HG02798 (cell line): Measurements from ENCODE around the gene CES2.
"Not testable (repeated sequence)": the region's sequence is repeated elsewhere in the genome, so short reads cannot be mapped to it uniquely, and the experiment has no call there.

Source experiments
- ATAC-seq: cut with Tn5 transposase; IDR thresholded peaks from one replicate; pipeline ENCODE4 v1.9.1; 2021; ENCODE audit warnings: mild to moderate bottlenecking; ENCODE audit not compliant: unreplicated experiment, poor library complexity

CES2 gene

GRCh38 chr16:66950971-66951790 is 15.9 kb downstream of the CES2 start:
- ATAC-seq = no peak

- no peak for ATAC-seq
Observed at GRCh38 chr16:66952430-66953110, 17.3 kb downstream of the CES2 start.

GRCh38 chr16:66953462-66954096 is 18.3 kb downstream of the CES2 start:
- no peak for ATAC-seq

GRCh38 chr16:66954097-66954659 is 18.9 kb downstream of the CES2 start:
- no peak for ATAC-seq

GRCh38 chr16:66955363-66956153 is 20.2 kb downstream of the CES2 start:
- not testable (repeated sequence) for ATAC-seq

GRCh38 chr16:66956154-66956457 is 20.8 kb downstream of the CES2 start:
- ATAC-seq = not testable (repeated sequence)

GRCh38 chr16:66958857-66959703 is 23.8 kb downstream of the CES2 start:
- no peak for ATAC-seq

- ATAC-seq = no peak
Observed at GRCh38 chr16:66959704-66960161, 24.4 kb downstream of the CES2 start.

- no peak for ATAC-seq
Observed at GRCh38 chr16:66960270-66960669, 25.0 kb downstream of the CES2 start.

GRCh38 chr16:66961065-66961744 is 25.9 kb downstream of the CES2 start, which contains the start of gene CES3:
Gene CES3 (plus strand): TSS chr16:66961266. CDS start chr16:66961308, 42 bp downstream.
- peak; percentile 81 for ATAC-seq

GRCh38 chr16:66961914-66962313 is 26.6 kb downstream of the CES2 start:
- no peak for ATAC-seq

- no peak for ATAC-seq
Observed at GRCh38 chr16:66964049-66964448, 28.7 kb downstream of the CES2 start.

GRCh38 chr16:66968847-66969246 is 33.5 kb downstream of the CES2 start:
- no peak for ATAC-seq

GRCh38 chr16:66970775-66971720 is 35.7 kb downstream of the CES2 start:
- no peak for ATAC-seq

- ATAC-seq = no peak
Observed at GRCh38 chr16:66972983-66973382, 37.7 kb downstream of the CES2 start.

GRCh38 chr16:66973716-66974115 is 38.4 kb downstream of the CES2 start:
- no peak for ATAC-seq

GRCh38 chr16:66974156-66974931 is 39.0 kb downstream of the CES2 start:
- ATAC-seq = not testable (repeated sequence)
